A172 (cell line): ENCODE data around the gene SUCLG2. TPM values are rescaled to one million over a fixed set of nuclear protein-coding genes. Genes with fewer than 3 reads are reported as not detected.

Experiments used
- DNase-seq: peaks from one replicate; pipeline ENCODE4 v3.0.0-alpha.2; 2015; ENCODE audit warnings: low spot score
- total RNA-seq: library from RNA; depleted of rRNA; stranded (reverse); fragments of >200 nt; shearing (Covaris generic); gene quantifications from 2 replicates; pipeline ENCODE4 v1.2.3, GENCODE V29; 2014; rRNA removed

SUCLG2 gene
- 61.3 and 75.2 TPM in 2 replicates for total RNA-seq

DNA sequence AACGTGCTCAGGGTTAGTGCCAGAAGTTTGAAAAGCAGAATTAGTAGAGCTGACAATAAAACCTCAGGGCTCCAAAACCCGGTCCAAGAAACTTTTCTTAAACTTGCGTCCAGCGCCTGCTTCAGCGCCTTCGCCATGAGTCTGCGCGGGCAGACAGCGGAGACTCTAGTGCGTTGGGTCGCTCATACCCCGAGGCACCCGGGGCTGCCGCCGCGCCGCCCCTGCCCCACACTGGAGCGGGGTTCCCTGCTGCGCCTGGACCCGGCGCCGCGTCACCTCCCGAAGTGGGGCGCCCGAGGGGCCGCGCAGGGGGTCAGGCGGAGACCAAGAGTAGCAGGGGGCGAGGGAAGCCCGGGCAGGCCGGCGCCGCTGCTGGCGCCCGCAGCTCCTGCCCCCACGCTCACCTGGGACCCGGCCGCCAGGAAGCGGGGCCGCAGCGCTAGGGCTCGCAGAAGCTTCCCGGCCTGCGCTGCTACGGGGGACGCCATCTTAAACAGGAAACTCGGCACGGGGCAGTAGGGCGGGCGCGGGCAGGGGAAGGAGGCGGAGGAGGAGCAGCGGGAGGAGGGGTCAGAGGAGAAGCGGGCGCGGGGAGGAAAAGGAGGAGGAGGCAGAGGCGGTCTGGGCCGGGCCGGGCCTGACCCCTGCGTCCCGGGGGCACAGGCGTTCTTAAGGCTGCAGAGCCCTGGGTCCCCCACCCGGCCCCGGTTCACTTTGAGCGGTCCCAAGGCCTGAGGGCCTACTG is at the start of gene SUCLG2:
Gene SUCLG2, minus strand, starts transcription at position 514 of the 745 bp plus-strand sequence. Its CDS starts 26 bp downstream, at position 488.
- DNase-seq, result peak; percentile 74

GRCh38 chr3:67700596-67700995 is 46.2 kb upstream of the SUCLG2 start:
- DNase-seq, result no peak

DNA sequence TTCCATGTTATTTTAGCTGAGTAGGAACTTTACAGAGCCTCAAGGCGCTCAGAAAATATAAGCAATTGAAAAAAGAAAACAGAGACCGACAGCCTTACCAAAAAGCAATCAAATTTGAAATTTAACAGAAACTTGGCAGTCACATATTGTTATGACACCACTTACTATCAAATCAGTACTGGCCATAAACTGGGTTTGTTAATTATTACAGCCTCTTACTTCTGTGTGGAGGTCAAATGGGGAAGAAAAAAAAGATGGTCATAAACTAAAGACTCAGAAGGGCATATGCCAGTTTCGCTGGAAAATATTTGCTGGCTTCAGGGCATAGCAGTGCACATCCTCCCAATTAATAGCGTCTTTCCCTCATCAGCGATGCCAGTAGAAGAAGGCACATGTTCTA is 45.5 kb upstream of the SUCLG2 start:
- no peak for DNase-seq

DNA sequence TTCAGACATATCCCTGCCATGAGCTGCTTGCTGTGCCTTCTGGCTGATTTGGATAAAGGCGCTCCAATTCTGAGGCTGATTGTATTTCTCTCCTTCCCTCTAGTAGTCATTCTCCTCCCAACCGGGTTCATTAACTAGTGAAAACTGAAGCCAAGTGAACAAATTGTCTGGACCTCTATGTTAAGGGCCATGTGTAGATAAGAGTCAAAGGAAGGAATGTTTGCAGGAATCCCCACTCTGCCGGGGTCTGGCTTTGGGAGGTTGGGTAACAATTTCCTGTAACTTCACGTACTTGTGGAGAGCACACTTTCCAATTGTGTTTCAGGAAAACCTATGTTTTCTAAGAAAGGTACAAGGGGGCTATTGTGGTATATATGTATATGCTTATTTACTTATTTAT is 38.2 kb upstream of the SUCLG2 start:
- DNase-seq, result no peak

GRCh38 chr3:67691926-67692325 is 37.5 kb upstream of the SUCLG2 start:
- no peak for DNase-seq

- DNase-seq, result no peak
These were observed 36.8 kb upstream of the SUCLG2 start for GRCh38 chr3:67691207-67691606.

- DNase-seq, result no peak
These were observed 35.4 kb upstream of the SUCLG2 start for GRCh38 chr3:67689806-67690205.

DNA sequence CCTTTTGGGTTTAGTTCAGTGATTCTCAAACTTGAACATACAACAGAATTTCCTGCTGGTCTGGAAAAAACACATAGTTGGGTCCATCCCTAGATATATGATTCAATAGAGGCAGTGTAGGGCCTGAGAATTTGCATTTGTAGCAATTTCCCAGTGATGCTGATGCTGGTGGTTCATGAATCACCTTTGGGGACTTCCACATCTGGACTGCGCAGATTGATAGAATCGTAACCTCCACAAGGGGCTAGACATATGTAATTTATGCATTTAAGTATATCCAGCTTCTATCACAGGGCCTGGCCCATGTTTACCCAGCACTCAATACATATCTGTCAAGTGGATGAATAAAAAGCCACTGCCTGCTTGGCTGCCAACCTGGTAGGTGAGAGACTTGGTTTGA is 33.8 kb upstream of the SUCLG2 start:
- DNase-seq, result no peak

- no peak for DNase-seq
These were observed 31.7 kb upstream of the SUCLG2 start for GRCh38 chr3:67686069-67686468.

DNA sequence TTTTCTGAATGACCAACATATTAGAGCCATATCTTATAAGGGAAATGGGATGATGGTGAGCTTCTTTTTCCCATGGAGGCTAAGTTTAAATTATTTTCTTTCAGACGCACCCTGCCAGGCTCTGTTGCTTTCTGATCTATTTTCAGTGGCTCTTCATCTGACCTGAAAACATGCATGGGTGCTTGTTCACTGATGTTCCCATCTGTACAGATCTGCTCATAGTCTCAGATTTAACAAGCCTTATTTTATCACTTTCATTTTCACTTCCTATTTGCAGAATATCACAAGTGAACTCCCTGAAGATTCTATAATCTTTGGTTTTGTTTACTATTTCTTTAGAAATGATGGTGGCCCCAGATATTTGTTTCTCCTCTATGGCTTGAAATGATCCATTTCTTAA is 31.1 kb upstream of the SUCLG2 start:
- no peak for DNase-seq

GRCh38 chr3:67684211-67684610 is 29.8 kb upstream of the SUCLG2 start:
- DNase-seq, result no peak

GRCh38 chr3:67683522-67683921 is 29.1 kb upstream of the SUCLG2 start:
- no peak for DNase-seq

DNA sequence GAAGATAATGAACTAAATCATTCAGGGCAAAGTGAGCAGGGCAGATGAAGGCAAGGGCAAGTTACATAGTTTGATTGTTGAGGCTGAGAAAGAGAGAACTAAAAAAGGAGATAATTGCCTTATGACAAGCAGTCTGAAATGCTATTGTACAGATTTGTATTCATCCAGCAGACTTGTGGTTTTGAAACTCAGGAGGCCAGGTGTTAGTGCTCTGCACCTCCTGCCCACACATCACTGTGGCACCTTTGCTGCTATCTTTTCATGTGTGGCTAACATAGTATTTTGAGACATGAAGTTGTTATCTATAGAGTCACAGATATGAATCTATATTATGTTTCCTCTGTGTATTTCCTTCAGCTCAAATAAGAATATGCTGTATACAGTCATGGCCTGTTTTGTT is 24.3 kb upstream of the SUCLG2 start:
- no peak for DNase-seq

DNA sequence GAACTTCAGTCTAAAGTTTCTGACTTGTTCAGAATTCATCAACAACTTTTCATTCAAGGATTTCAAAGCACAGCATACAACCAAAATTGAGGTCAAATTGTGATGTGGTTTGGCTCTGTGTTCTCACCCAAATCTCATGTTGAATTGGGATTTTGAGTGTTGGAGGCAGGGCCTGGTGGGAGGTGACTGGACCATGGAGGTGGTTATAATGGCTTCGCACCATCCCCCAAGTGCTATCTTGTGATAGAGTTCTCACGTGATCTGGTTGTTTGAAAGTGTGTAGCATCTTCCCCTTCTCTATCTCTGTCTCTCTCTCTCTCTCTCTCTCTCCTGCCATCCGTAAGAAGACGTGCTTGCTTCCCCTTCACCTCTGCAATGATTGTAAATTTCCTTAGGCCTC is 19.6 kb upstream of the SUCLG2 start:
- no peak for DNase-seq

GRCh38 chr3:67662733-67663132 is 8.3 kb upstream of the SUCLG2 start:
- no peak for DNase-seq

DNA sequence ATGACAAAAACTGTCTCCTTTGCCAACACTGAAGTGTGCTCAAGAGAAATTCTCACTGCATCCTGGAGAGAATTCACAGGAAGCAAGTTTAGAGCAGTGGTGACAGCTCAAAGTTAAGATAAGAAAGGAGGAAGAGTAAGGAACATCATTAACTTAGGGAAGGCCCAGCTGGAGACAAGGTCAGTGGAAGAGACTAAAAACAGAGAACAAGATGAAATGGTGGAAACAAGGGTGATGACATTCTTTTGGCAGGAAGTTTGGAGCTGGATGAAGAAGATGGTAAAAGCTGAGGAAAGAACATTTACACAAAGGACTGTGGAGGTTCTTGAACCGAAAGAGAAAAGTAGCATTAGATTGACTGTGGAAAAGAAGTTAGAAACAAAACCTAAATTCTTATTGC is 6.7 kb upstream of the SUCLG2 start:
- no peak for DNase-seq

GRCh38 chr3:67657192-67657591 is 2.8 kb upstream of the SUCLG2 start:
- DNase-seq, result no peak

DNA sequence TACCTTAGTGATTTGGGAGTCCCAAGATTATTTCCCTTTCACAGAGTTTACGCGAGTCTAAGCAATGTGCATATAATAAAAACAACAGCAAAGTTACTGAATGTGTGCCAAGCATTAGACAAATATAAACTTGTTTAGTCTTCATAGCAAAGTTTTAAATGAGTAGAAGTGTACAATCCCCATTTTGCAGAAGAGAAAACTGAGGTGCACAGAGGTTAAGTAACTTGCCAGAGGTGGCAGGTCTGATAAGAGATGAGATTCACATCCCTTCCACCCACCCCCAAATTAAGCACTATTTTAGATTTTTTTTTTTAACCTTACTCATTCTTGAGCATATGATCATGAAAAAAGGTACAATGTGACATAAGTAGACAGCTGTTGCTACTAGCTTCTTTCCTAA is 2.2 kb upstream of the SUCLG2 start:
- no peak for DNase-seq

- DNase-seq, result no peak
These were observed 1.1 kb upstream of the SUCLG2 start for GRCh38 chr3:67655364-67656121.

- peak; percentile 12 for DNase-seq
These were observed 399 bp upstream of the SUCLG2 start for GRCh38 chr3:67654844-67655177.

DNA sequence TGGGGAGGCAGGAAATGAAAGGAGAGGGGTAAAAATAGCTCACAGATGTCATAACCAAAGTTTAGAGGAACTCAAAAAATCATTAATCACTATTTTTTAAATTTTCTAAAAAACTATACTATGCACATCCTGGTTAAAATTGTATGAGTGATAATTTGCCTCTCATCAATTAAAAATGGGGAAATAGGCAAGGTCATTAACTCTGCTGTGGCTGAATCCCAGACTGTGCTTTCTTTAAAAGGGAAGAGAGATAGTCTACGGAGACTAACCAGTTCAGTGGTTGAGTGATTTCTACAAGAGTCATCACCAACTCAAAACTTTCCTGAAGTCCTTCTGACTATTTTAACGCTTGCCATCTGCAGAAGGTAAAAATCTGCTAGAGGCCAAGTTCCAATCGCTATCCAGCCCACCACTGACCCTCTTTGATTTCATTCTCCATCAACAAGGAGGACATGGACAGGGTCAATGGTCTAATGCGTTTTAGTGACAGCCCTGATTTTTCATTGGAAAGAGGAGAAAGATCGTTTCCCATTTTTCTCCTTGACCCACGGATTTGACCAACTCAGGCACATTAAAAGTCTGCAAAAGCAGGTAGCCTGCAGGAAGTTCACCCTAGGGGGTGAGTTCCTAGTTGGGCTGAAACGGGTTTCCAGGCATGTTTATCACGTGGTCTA is 850 bp downstream of the SUCLG2 start:
- DNase-seq, result peak; percentile 4

- DNase-seq, result no peak
These were observed 4.3 kb downstream of the SUCLG2 start for GRCh38 chr3:67650084-67650483.

DNA sequence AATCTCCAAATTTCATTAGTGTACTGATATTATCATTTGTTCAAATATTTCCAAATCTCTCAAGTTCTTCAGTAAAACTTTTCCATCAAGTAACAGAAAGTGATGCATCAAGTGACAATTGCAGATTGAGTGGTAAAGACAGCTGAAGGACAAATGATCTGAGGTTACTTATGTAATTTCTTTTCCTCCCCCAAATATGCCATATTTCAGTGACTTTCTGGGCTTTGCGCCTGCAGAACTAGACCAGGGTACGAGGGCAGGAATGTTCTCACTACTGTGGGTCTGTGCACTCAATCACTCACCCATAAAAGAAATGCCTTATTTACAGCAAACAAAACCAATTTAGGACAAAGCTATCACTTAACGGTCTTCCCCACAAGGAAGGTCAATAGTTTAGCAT is 4.7 kb downstream of the SUCLG2 start:
- no peak for DNase-seq
